Gastrocnemius medialis (tissue), 4 donors: ENCODE results near the gene COLEC11. TPM values are rescaled to one million over a fixed set of nuclear protein-coding genes. Genes with fewer than 3 reads are reported as not detected.

Experiments
- ATAC-seq, 2 donors: fragments of 150-250 bp; one replicate each; pipeline ENCODE4 v1.9.1; 2016
- DNase-seq, 2 donors: peaks; one replicate each; pipeline ENCODE4 v3.0.0-alpha.2; 2019
- H3K27ac ChIP-seq, 4 donors: fragments of 200-600 bp; sonication (generic); 1 replicate in 1 of 4; 2 replicates in 3 of 4; pipeline ENCODE4 v1.5.1; 2016 to 2018; ENCODE audit warnings: mild to moderate bottlenecking in 2 of 4, moderate library complexity in 1 of 4
- H3K27me3 ChIP-seq, 3 donors: fragments of 200-600 bp; sonication (generic) in 2 of 3; 1 replicate in 1 of 3; 2 replicates in 2 of 3; pipeline versions ENCODE4 v1.5.1 to v1.6.0; 2016 to 2019; ENCODE audit warnings: mild to moderate bottlenecking in 1 of 3, moderate library complexity in 1 of 3
- H3K36me3 ChIP-seq, 2 donors: fragments of 200-600 bp; sonication (generic) in 1 of 2; one replicate each; pipeline ENCODE4 v1.5.1; 2017 to 2018
- H3K4me1 ChIP-seq, 2 donors: fragments of 200-600 bp; sonication (generic) in 1 of 2; one replicate each; pipeline ENCODE4 v1.5.1; 2016 to 2017; ENCODE audit warnings: mild to moderate bottlenecking in 2 of 2
- H3K4me3 ChIP-seq, 4 donors: fragments of 200-600 bp; sonication (generic) in 3 of 4; 1 replicate in 1 of 4; 2 replicates in 3 of 4; pipeline ENCODE4 v1.5.1; 2016 to 2019; ENCODE audit warnings: mild to moderate bottlenecking in 2 of 4
- H3K9me3 ChIP-seq, 3 donors: fragments of 200-600 bp; sonication (generic) in 2 of 3; 1 replicate in 1 of 3; 2 replicates in 2 of 3; pipeline ENCODE4 v1.5.1; 2016 to 2019
- CTCF ChIP-seq, 5 experiments: fragments of 450-650 bp in 3 of 5; fragments of 200-600 bp in 2 of 5; sonication (generic) in 2 of 5; IDR thresholded peaks in 4 of 5; conservative IDR thresholded peaks in 1 of 5; 1 replicate in 4 of 5; 2 replicates in 1 of 5; pipeline ENCODE4 v1.5.1; 2016 to 2019; ENCODE audit warnings: antibody characterized with exemption in 5 of 5, mild to moderate bottlenecking in 3 of 5, moderate library complexity in 3 of 5
- POLR2A ChIP-seq, 2 donors: fragments of 450-650 bp; IDR thresholded peaks; one replicate each; pipeline ENCODE4 v1.6.1; 2017; ENCODE audit warnings: antibody characterized with exemption in 2 of 2, mild to moderate bottlenecking in 2 of 2, moderate library complexity in 2 of 2
- in situ Hi-C, 4 donors: fragments of 200-750 bp; cut with MboI; loops; one replicate each; pipeline versions ENCODE4 v1.15.0 to v1.8.0; 2017; ENCODE audit warnings: low sequenced_read_pairs in 4 of 4
- intact Hi-C: fragments of 100-400 bp; cut with DNase I; formaldehyde crosslinking; loops from one replicate; pipeline ENCODE4 v1.15.1; 2023; ENCODE audit warnings: low total_unique reads
- total RNA-seq, 4 donors: library from RNA; depleted of rRNA; stranded (reverse); fragments of >200 nt; gene quantifications; one replicate each; pipeline versions ENCODE4 v1.1.0 to v1.2.3, GENCODE V29; 2016

The COLEC11 gene
- total RNA-seq, 4 donors from 2014 or later, result 0.29 to 0.36 TPM; not detected in 2

DNA sequence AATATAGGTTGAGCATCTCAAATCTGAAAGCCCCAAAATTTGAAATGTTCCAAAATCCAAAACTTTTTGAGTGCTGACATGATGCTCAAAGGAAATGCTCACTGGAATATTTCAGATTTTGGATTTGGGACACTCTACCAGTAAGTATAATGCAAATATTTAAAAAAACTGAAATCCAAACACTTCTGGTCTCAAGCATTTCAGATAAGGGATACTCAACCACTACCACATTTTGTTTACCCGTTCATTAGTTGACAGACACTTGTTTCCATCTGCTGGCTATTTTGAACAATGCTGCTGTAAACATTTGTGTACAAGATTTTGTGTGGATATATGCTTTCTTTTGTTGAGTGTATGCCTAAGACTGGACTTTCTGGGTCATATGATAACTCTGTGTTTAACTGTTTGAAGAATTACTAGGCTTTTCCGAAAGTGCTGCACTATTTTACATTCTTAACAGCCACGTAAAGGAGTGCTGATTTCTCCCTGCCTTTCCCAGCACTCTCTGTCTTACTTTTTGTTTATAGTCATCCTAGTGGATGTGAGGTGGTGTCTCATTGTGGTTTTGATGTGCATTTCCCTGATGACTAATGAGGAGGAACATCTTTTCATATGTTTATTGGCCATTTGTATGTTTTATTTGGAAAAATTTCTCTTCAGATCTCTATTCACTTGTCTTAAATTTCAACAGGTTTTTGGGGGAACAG is 89.0 kb downstream of the COLEC11 start:
- in situ Hi-C loops, result no loop called here
- Histone ChIP-seq H3K27ac (no peak overlapping the region), H3K9me3 (no peaks in the 10 kb centered on the region), H3K36me3 (no peaks in the 10 kb centered on the region), H3K4me1 (no peaks in the 10 kb centered on the region), H3K27me3 (no peaks in the 10 kb centered on the region), H3K4me3 (no peak overlapping the region)
- intact Hi-C loops, result no loop called here
- no peak for ATAC-seq
- DNase-seq, result no peak
- no peak for TF ChIP-seq POLR2A (IDR thresholded peaks at IDR 0.05)
- TF ChIP-seq CTCF (IDR thresholded peaks at IDR 0.05 in 4 of 5, conservative IDR thresholded peaks at IDR 0.05 in 1 of 5), result no peak

DNA sequence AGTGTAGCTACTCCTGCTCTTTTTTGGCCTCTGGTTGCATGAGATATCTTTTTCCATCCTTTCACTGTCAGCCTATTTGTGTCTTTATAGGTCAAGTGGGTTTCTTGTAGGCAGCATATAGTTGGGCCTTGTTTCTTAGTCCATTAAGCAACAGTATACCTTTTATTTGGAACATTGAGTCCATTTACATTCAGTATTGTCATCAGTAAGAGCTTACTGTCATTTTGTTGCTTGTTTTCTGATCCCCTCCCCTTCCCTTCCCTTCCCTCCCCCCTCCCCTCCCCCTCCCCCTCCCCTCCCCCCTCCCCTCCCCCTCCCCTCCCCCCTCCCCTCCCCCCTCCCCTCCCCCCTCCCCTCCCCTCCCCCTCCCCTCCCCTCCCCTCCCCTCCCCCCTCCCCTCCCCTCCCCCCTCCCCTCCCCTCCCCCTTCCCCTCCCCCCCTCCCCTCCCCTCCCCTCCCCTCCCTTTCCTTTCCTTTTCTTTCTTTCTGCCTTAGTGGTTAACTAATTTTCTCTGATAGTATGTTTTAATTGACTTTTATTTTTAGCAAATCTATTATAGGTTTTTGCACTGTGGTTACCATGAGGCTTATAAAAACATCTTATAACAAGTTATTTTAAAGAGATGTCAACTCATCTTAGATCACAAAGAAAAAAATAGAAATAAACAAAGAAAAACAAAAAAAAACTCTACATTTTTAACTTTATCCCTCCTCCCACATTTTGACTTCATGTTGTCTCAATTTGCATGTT is 95.3 kb downstream of the COLEC11 start:
- intact Hi-C loops (no loop called here), in situ Hi-C loops (no loop called here)
- Histone ChIP-seq H3K36me3 (no peaks in the 10 kb centered on the region), H3K27ac (no peak overlapping the region), H3K27me3 (no peaks in the 10 kb centered on the region), H3K9me3 (no peaks in the 10 kb centered on the region), H3K4me1 (no peaks in the 10 kb centered on the region), H3K4me3 (no peak overlapping the region)
- TF ChIP-seq POLR2A (IDR thresholded peaks at IDR 0.05) (no peak), CTCF (IDR thresholded peaks at IDR 0.05 in 4 of 5, conservative IDR thresholded peaks at IDR 0.05 in 1 of 5) (no peak)
- DNase-seq, result no peak
- ATAC-seq, result no peak

DNA sequence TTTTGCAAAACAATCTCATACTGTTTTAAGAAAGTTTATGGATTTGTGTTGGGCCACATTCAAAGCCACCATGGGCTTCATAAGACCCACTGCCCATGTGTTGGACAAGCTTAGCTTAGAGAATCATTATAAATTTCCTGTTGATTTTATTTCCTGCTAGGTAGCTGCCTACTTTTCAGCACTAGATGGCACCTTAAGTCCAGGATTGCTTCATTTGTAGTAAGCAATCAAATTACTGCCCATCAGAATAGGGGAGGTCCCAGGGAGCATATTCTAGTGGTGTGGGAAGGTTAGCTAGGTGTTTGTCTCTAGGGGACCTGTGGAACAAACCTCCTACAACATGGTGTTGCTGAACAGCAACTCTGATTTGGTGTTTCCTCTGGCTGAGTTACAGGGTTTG is 97.5 kb downstream of the COLEC11 start:
- DNase-seq (no peak), ATAC-seq (no peak)
- no peaks in the 10 kb centered on the region for H3K9me3 ChIP-seq
- H3K4me1 ChIP-seq, result no peaks in the 10 kb centered on the region
- H3K27ac ChIP-seq, result no peak overlapping the region
- H3K4me3 ChIP-seq, result no peak overlapping the region
- TF ChIP-seq CTCF (IDR thresholded peaks at IDR 0.05 in 4 of 5, conservative IDR thresholded peaks at IDR 0.05 in 1 of 5) (no peak), POLR2A (IDR thresholded peaks at IDR 0.05) (no peak)
- H3K27me3 ChIP-seq, result no peaks in the 10 kb centered on the region
- in situ Hi-C loops (no loop called here), intact Hi-C loops (no loop called here)
- no peaks in the 10 kb centered on the region for H3K36me3 ChIP-seq

Other genes with a start within 250 kb of the COLEC11 start
- gene EIPR1, start 217.3 kb upstream of the COLEC11 start, total RNA-seq, result 10 to 100 TPM; 23.2 to 30.5 (median 24.4) TPM
- gene TRAPPC12, start 215.4 kb upstream of the COLEC11 start, total RNA-seq, result 10 to 100 TPM; 36.6 to 57.4 (median 53.1) TPM
- 10 to 100 TPM; 40.2 to 98.6 (median 92.3) TPM for gene ADI1, start 75.6 kb upstream of the COLEC11 start, total RNA-seq
- gene RNASEH1, start 36.8 kb upstream of the COLEC11 start, total RNA-seq, result 10 to 100 TPM; 20.6 to 27.4 (median 23.6) TPM
- 1,000 to 10,000 TPM; 1,367 to 1,677 (median 1,461) TPM for gene RPS7, start 19.9 kb upstream of the COLEC11 start, total RNA-seq
- not detected for gene ALLC, start 63.1 kb downstream of the COLEC11 start, total RNA-seq
- gene DCDC2C, start 108.5 kb downstream of the COLEC11 start, total RNA-seq, result not detected